ENCODE results near the gene IGSF23.
"Not testable (repeated sequence)": the region's sequence is repeated elsewhere in the genome, so short reads cannot be mapped to it uniquely, and the experiment has no call there.

Gene IGSF23

GRCh38 chr19:44587963-44588770 lies 25.2 kb upstream of the IGSF23 start:
- peak; percentile 36 for TF ChIP-seq CTCF (IDR thresholded peaks at IDR 0.05; ENCODE audit: low read length, missing control alignments)
- DNase-seq (ENCODE audit: low read depth) = peak; percentile 89
- H3K4me3 ChIP-seq (replicated peaks; ENCODE audit: low read depth, low read length) = no peak overlapping the region

- no peak for TF ChIP-seq CTCF (IDR thresholded peaks at IDR 0.05; ENCODE audit: low read length, missing control alignments)
- no peak overlapping the region for H3K4me3 ChIP-seq (replicated peaks; ENCODE audit: low read depth, low read length)
- no peak for DNase-seq (ENCODE audit: low read depth)
Observed at GRCh38 chr19:44588771-44589112, 24.6 kb upstream of the IGSF23 start.

- H3K4me3 ChIP-seq (replicated peaks; ENCODE audit: low read depth, low read length) = no peak overlapping the region
- no peak for TF ChIP-seq CTCF (IDR thresholded peaks at IDR 0.05; ENCODE audit: low read length, missing control alignments)
- no peak for DNase-seq (ENCODE audit: low read depth)
Observed at GRCh38 chr19:44590245-44591059, 22.9 kb upstream of the IGSF23 start.

GRCh38 chr19:44591340-44591993 lies 21.9 kb upstream of the IGSF23 start:
- not testable (repeated sequence) for DNase-seq (ENCODE audit: low read depth); H3K4me3 ChIP-seq (replicated peaks; ENCODE audit: low read depth, low read length)

- TF ChIP-seq CTCF (IDR thresholded peaks at IDR 0.05; ENCODE audit: low read length, missing control alignments) = no peak
- H3K4me3 ChIP-seq (replicated peaks; ENCODE audit: low read depth, low read length) = no peak overlapping the region
- DNase-seq (ENCODE audit: low read depth) = no peak
Observed at GRCh38 chr19:44592451-44592890, 20.9 kb upstream of the IGSF23 start.

GRCh38 chr19:44593294-44593693 lies 20.1 kb upstream of the IGSF23 start:
- no peak overlapping the region for H3K4me3 ChIP-seq (replicated peaks; ENCODE audit: low read depth, low read length)
- no peak for DNase-seq (ENCODE audit: low read depth)
- no peak for TF ChIP-seq CTCF (IDR thresholded peaks at IDR 0.05; ENCODE audit: low read length, missing control alignments)

GRCh38 chr19:44593866-44594266 lies 19.5 kb upstream of the IGSF23 start:
- DNase-seq (ENCODE audit: low read depth); H3K4me3 ChIP-seq (replicated peaks; ENCODE audit: low read depth, low read length): not testable (repeated sequence)

Measured in fibroblast of pulmonary artery (primary cell).